ENCODE data around the gene KCNJ6. TPM values are rescaled to one million over a fixed set of nuclear protein-coding genes. Genes with fewer than 3 reads are reported as not detected.

KCNJ6 gene
- total RNA-seq, 1 experiment from 2014 or later = not detected

GRCh38 chr21:37684115-37684493, 232.2 kb downstream of the KCNJ6 start:
- Histone ChIP-seq H3K9me3 (ENCODE audit: control insufficient read depth, insufficient read depth, low read depth, low read length) (no peaks in the 10 kb centered on the region), H3K27me3 (ENCODE audit: control insufficient read depth, insufficient read depth, low read length) (no peaks in the 10 kb centered on the region), H3K4me1 (ENCODE audit: control insufficient read depth, insufficient read depth, low read length) (no peaks in the 10 kb centered on the region), H3K36me3 (ENCODE audit: control insufficient read depth, insufficient read depth, low read length) (no peaks in the 10 kb centered on the region), H3K27ac (ENCODE audit: low read length) (no peak overlapping the region), H3K4me3 (ENCODE audit: low read depth in 2 of 2, low read length in 2 of 2) (no peak overlapping the region)
- CTCF ChIA-PET = no interaction called here
- no peak for TF ChIP-seq POLR2AphosphoS5 (IDR thresholded peaks at IDR 0.05; ENCODE audit: low read depth, low read length)
- no peak for TF ChIP-seq TCF7L2 (IDR thresholded peaks at IDR 0.05; ENCODE audit: low read depth, low read length)
- TF ChIP-seq CTCF (IDR thresholded peaks at IDR 0.05) = no peak
- TF ChIP-seq REST (IDR thresholded peaks at IDR 0.05; ENCODE audit: insufficient read depth in 1 of 2, low read depth in 2 of 2, low read length in 1 of 2) = no peak
- TF ChIP-seq SIN3A (IDR thresholded peaks at IDR 0.05; ENCODE audit: borderline replicate concordance, insufficient read depth, low read depth, low read length) = no peak
- ATAC-seq (no peak), DNase-seq (ENCODE audit: low read depth, low spot score) (no peak)
- in situ Hi-C loops (cut with HindIII; ENCODE audit: low pct_unique_long_range_greater_than_20kb, low sequenced_read_pairs) (no loop called here), intact Hi-C loops (cut with micrococcal nuclease; ENCODE audit: unreplicated experiment) (no loop called here)
- POLR2A ChIA-PET = no interaction called here
- BruUV-seq (replicated peaks) = no TSS peak

- ChIA-PET POLR2A (no interaction called here), CTCF (no interaction called here)
- in situ Hi-C loops (cut with HindIII; ENCODE audit: low pct_unique_long_range_greater_than_20kb, low sequenced_read_pairs) = no loop called here
- Histone ChIP-seq H3K9me3 (ENCODE audit: control insufficient read depth, insufficient read depth, low read depth, low read length) (no peaks in the 10 kb centered on the region), H3K4me3 (ENCODE audit: low read depth in 2 of 2, low read length in 2 of 2) (no peak overlapping the region), H3K36me3 (ENCODE audit: control insufficient read depth, insufficient read depth, low read length) (no peaks in the 10 kb centered on the region), H3K4me1 (ENCODE audit: control insufficient read depth, insufficient read depth, low read length) (no peaks in the 10 kb centered on the region), H3K27me3 (ENCODE audit: control insufficient read depth, insufficient read depth, low read length) (no peaks in the 10 kb centered on the region), H3K27ac (ENCODE audit: low read length) (no peak overlapping the region)
- no TSS peak for BruUV-seq (replicated peaks)
- intact Hi-C loops (cut with micrococcal nuclease; ENCODE audit: unreplicated experiment) = no loop called here
- TF ChIP-seq SIN3A (IDR thresholded peaks at IDR 0.05; ENCODE audit: borderline replicate concordance, insufficient read depth, low read depth, low read length) (no peak), CTCF (IDR thresholded peaks at IDR 0.05) (no peak), POLR2AphosphoS5 (IDR thresholded peaks at IDR 0.05; ENCODE audit: low read depth, low read length) (no peak), REST (IDR thresholded peaks at IDR 0.05; ENCODE audit: insufficient read depth in 1 of 2, low read depth in 2 of 2, low read length in 1 of 2) (no peak), TCF7L2 (IDR thresholded peaks at IDR 0.05; ENCODE audit: low read depth, low read length) (no peak)
- no peak for ATAC-seq
- no peak for DNase-seq (ENCODE audit: low read depth, low spot score)
These were observed 232.7 kb downstream of the KCNJ6 start for GRCh38 chr21:37683396-37684114.
